Activated CD8-positive, alpha-beta memory T cell treated with anti-CD3 and anti-CD28 coated beads, Interleukin-2, amount 10 ng/mL, durations not matched to agents 7 days and 5 days (primary cell): ENCODE results near the gene PLEKHJ1. TPM values are rescaled to one million over a fixed set of nuclear protein-coding genes. Genes with fewer than 3 reads are reported as not detected.

Source experiments
- ATAC-seq: fragments of 150-1000 bp; cut with Tn5 transposase; one replicate; pipeline ENCODE4 v1.10.0; 2021; ENCODE audit warnings: moderate library complexity
- CTCF ChIA-PET: fragments of 350-600 bp; sonication (Branson Sonifier 250); formaldehyde crosslinking; loops from one replicate; lab custom pipeline; 2021; ENCODE audit warnings: antibody characterized with exemption; lab: Charles Lee
- DNase-seq: peaks from one replicate; pipeline ENCODE4 v3.0.0-alpha.2; 2020
- H3K27ac Mint-ChIP-seq: one replicate; pipeline ENCODE4 v1.8.0; 2021; ENCODE audit warnings: mild to moderate bottlenecking, mixed read lengths
- H3K27me3 Mint-ChIP-seq: one replicate; pipeline ENCODE4 v1.8.0; 2021; ENCODE audit warnings: mixed read lengths
- H3K36me3 Mint-ChIP-seq: one replicate; pipeline ENCODE4 v1.8.0; 2021; ENCODE audit warnings: mild to moderate bottlenecking, mixed read lengths
- H3K4me1 Mint-ChIP-seq: one replicate; pipeline ENCODE4 v1.8.0; 2021; ENCODE audit warnings: mixed read lengths
- H3K4me3 Mint-ChIP-seq: one replicate; pipeline ENCODE4 v1.8.0; 2021; ENCODE audit warnings: mild to moderate bottlenecking, moderate library complexity, mixed read lengths
- H3K9me3 Mint-ChIP-seq: one replicate; pipeline ENCODE4 v1.8.0; 2022; ENCODE audit warnings: low read depth, mixed read lengths
- total RNA-seq, 2 experiments: library from RNA; stranded (reverse); gene quantifications; one replicate each; pipeline ENCODE4 v1.2.3, GENCODE V29; 2021

Gene PLEKHJ1
- total RNA-seq, 2 experiments from 2014 or later: 78.3 to 80.8 TPM

- ATAC-seq: no peak
- CTCF ChIA-PET: interaction anchor here (1.1 to 1.4 kb wide), 3 partner anchors 29 to 158 kb away, joined by 3 to 5 read pairs (median 4); no protein-coding TSS in a partner anchor
- peak overlapping the region; percentile 28 for H3K27ac Mint-ChIP-seq
Measured at GRCh38 chr19:2232286-2233151, 3.6 kb downstream of the PLEKHJ1 start.

GRCh38 chr19:2231621-2232221 is 4.4 kb downstream of the PLEKHJ1 start:
- no peaks in the 10 kb centered on the region for H3K27me3 Mint-ChIP-seq
- no peaks in the 10 kb centered on the region for H3K9me3 Mint-ChIP-seq
- CTCF ChIA-PET: interaction anchor here (1.1 to 1.2 kb wide), 2 partner anchors 76 to 159 kb away, joined by 3 to 4 read pairs; no protein-coding TSS in a partner anchor
- ATAC-seq (no peak), DNase-seq (no peak)
- peaks cover 25% of the 10 kb centered on the region for H3K36me3 Mint-ChIP-seq
- no peak overlapping the region for H3K27ac Mint-ChIP-seq
- peaks cover 23% of the 10 kb centered on the region for H3K4me1 Mint-ChIP-seq
- H3K4me3 Mint-ChIP-seq: no peak overlapping the region

More at GRCh38 chr19:2232286-2233151, 3.6 kb downstream of the PLEKHJ1 start:
- H3K4me3 Mint-ChIP-seq: no peak overlapping the region
- H3K36me3 Mint-ChIP-seq: peaks cover 26% of the 10 kb centered on the region
- no peaks in the 10 kb centered on the region for H3K9me3 Mint-ChIP-seq
- H3K4me1 Mint-ChIP-seq: peaks cover 24% of the 10 kb centered on the region
- no peak for DNase-seq
- no peaks in the 10 kb centered on the region for H3K27me3 Mint-ChIP-seq

GRCh38 chr19:2230807-2231533 is 5.2 kb downstream of the PLEKHJ1 start:
- DNase-seq: no peak
- CTCF ChIA-PET: interaction anchor here (1.1 kb wide), 1 partner anchor 75 kb away, joined by 4 read pairs; no protein-coding TSS in a partner anchor
- Mint-ChIP-seq H3K9me3 (no peaks in the 10 kb centered on the region), H3K27me3 (no peaks in the 10 kb centered on the region), H3K4me3 (no peak overlapping the region), H3K27ac (no peak overlapping the region), H3K36me3 (peaks cover 23% of the 10 kb centered on the region), H3K4me1 (peaks cover 21% of the 10 kb centered on the region)
- no peak for ATAC-seq

- H3K4me1 Mint-ChIP-seq: peaks cover 18% of the 10 kb centered on the region
- CTCF ChIA-PET: interaction anchor here (1.2 kb wide), 1 partner anchor 9 kb away, joined by 3 read pairs; no protein-coding TSS in a partner anchor
- H3K9me3 Mint-ChIP-seq: no peaks in the 10 kb centered on the region
- DNase-seq: no peak
- H3K4me3 Mint-ChIP-seq: no peak overlapping the region
- H3K27ac Mint-ChIP-seq: no peak overlapping the region
- H3K36me3 Mint-ChIP-seq: peaks cover 25% of the 10 kb centered on the region
- no peaks in the 10 kb centered on the region for H3K27me3 Mint-ChIP-seq
- no peak for ATAC-seq
Measured at GRCh38 chr19:2230033-2230531, 6.0 kb downstream of the PLEKHJ1 start.

GRCh38 chr19:2229103-2230032 is 6.8 kb downstream of the PLEKHJ1 start:
- DNase-seq: no peak
- CTCF ChIA-PET: interaction anchor here (1.2 kb wide), 1 partner anchor 10 kb away, joined by 3 read pairs; no protein-coding TSS in a partner anchor
- no peaks in the 10 kb centered on the region for H3K9me3 Mint-ChIP-seq
- H3K27ac Mint-ChIP-seq: no peak overlapping the region
- no peak overlapping the region for H3K4me3 Mint-ChIP-seq
- no peak for ATAC-seq
- H3K4me1 Mint-ChIP-seq: peaks cover 18% of the 10 kb centered on the region
- no peaks in the 10 kb centered on the region for H3K27me3 Mint-ChIP-seq
- peaks cover 30% of the 10 kb centered on the region for H3K36me3 Mint-ChIP-seq

GRCh38 chr19:2228157-2229030 is 7.7 kb downstream of the PLEKHJ1 start:
- CTCF ChIA-PET: interaction anchor here (1.2 kb wide), 1 partner anchor 11 kb away, joined by 3 read pairs; no protein-coding TSS in a partner anchor
- no peak overlapping the region for H3K4me3 Mint-ChIP-seq
- H3K4me1 Mint-ChIP-seq: peaks cover 16% of the 10 kb centered on the region
- ATAC-seq (no peak), DNase-seq (no peak)
- no peaks in the 10 kb centered on the region for H3K27me3 Mint-ChIP-seq
- H3K27ac Mint-ChIP-seq: no peak overlapping the region
- H3K36me3 Mint-ChIP-seq: peaks cover 32% of the 10 kb centered on the region
- no peaks in the 10 kb centered on the region for H3K9me3 Mint-ChIP-seq

GRCh38 chr19:2227415-2228156 is 8.5 kb downstream of the PLEKHJ1 start:
- H3K4me1 Mint-ChIP-seq: peaks cover 13% of the 10 kb centered on the region
- ATAC-seq: no peak
- H3K27ac Mint-ChIP-seq: no peak overlapping the region
- no peaks in the 10 kb centered on the region for H3K27me3 Mint-ChIP-seq
- CTCF ChIA-PET: no interaction called here
- DNase-seq: no peak
- H3K9me3 Mint-ChIP-seq: no peaks in the 10 kb centered on the region
- H3K36me3 Mint-ChIP-seq: peaks cover 29% of the 10 kb centered on the region
- no peak overlapping the region for H3K4me3 Mint-ChIP-seq

- Mint-ChIP-seq H3K4me1 (peaks cover 13% of the 10 kb centered on the region), H3K36me3 (peaks cover 29% of the 10 kb centered on the region), H3K27ac (no peak overlapping the region), H3K27me3 (no peaks in the 10 kb centered on the region), H3K4me3 (no peak overlapping the region), H3K9me3 (no peaks in the 10 kb centered on the region)
- no peak for DNase-seq
- CTCF ChIA-PET: no interaction called here
- ATAC-seq: no peak
Measured at GRCh38 chr19:2226840-2227360, 9.2 kb downstream of the PLEKHJ1 start.

GRCh38 chr19:2226051-2226839 is 9.9 kb downstream of the PLEKHJ1 start:
- Mint-ChIP-seq H3K27me3 (no peaks in the 10 kb centered on the region), H3K27ac (no peak overlapping the region), H3K4me1 (peaks cover 13% of the 10 kb centered on the region), H3K9me3 (no peaks in the 10 kb centered on the region), H3K4me3 (no peak overlapping the region), H3K36me3 (peaks cover 29% of the 10 kb centered on the region)
- DNase-seq (no peak), ATAC-seq (no peak)
- CTCF ChIA-PET: no interaction called here

- H3K27ac Mint-ChIP-seq: no peak overlapping the region
Measured at GRCh38 chr19:2225415-2226050, 10.6 kb downstream of the PLEKHJ1 start.

More at GRCh38 chr19:2225415-2226050, 10.6 kb downstream of the PLEKHJ1 start:
- ATAC-seq: no peak
- CTCF ChIA-PET: no interaction called here
- Mint-ChIP-seq H3K4me3 (no peak overlapping the region), H3K36me3 (peaks cover 28% of the 10 kb centered on the region), H3K4me1 (peaks cover 13% of the 10 kb centered on the region), H3K9me3 (no peaks in the 10 kb centered on the region), H3K27me3 (no peaks in the 10 kb centered on the region)
- DNase-seq: no peak
